HL-60 (cell line): ENCODE measurements around the gene CIROP.

Experiments
- GABPA ChIP-seq: IDR thresholded peaks from 2 replicates; pipeline ENCODE4 v1.6.1; 2012; ENCODE audit warnings: low read depth
- POLR2AphosphoS5 ChIP-seq: IDR thresholded peaks from 2 replicates; pipeline ENCODE4 v1.6.1; 2012; ENCODE audit warnings: low read depth

- no peak for TF ChIP-seq GABPA
- peak; percentile 45; the same call in 1 of the 2 replicates for TF ChIP-seq POLR2AphosphoS5
Measured at GRCh38 chr14:23110579-23111365, 6.0 kb upstream of the CIROP start.
